Esophagus squamous epithelium (tissue), 5 donors: ENCODE results near the gene GSC. TPM values are rescaled to one million over a fixed set of nuclear protein-coding genes. Genes with fewer than 3 reads are reported as not detected.
"Not testable (repeated sequence)": the region's sequence is repeated elsewhere in the genome, so short reads cannot be mapped to it uniquely, and the experiment has no call there.

Experiments
- DNase-seq: peaks from one replicate; lab custom pipeline; 2025; lab: John Stamatoyannopoulos, UW
- H3K27ac ChIP-seq, 4 donors: fragments of 200-600 bp; sonication (generic); one replicate each; pipeline ENCODE4 v1.5.1; 2016 to 2019; ENCODE audit warnings: mild to moderate bottlenecking in 1 of 4
- H3K27me3 ChIP-seq, 4 donors: fragments of 200-600 bp; sonication (generic); 1 replicate in 3 of 4; 2 replicates in 1 of 4; pipeline versions ENCODE4 v1.5.1 to v1.6.0; 2017 to 2021; ENCODE audit warnings: antibody characterized with exemption in 1 of 4
- H3K36me3 ChIP-seq, 3 donors: fragments of 200-600 bp; sonication (generic); one replicate each; pipeline ENCODE4 v1.5.1; 2016 to 2019
- H3K4me1 ChIP-seq, 3 donors: fragments of 200-600 bp; sonication (generic); one replicate each; pipeline ENCODE4 v1.5.1; 2017 to 2019
- H3K4me3 ChIP-seq, 4 donors: fragments of 200-600 bp; sonication (generic); 1 replicate in 3 of 4; 2 replicates in 1 of 4; pipeline ENCODE4 v1.5.1; 2016 to 2019; ENCODE audit warnings: mild to moderate bottlenecking in 2 of 4, moderate library complexity in 1 of 4
- H3K9me3 ChIP-seq, 3 donors: fragments of 200-600 bp; sonication (generic); one replicate each; pipeline ENCODE4 v1.5.1; 2016 to 2019
- POLR2A ChIP-seq, 4 donors: fragments of 450-650 bp; IDR thresholded peaks; one replicate each; pipeline ENCODE4 v1.6.1; 2017; ENCODE audit warnings: antibody characterized with exemption in 4 of 4, mild to moderate bottlenecking in 4 of 4, moderate library complexity in 3 of 4
- WGBS, 2 donors: methylation state at CpG; one replicate each; pipeline ENCODE4 v1.1.5; 2018; 5-methylcytosine and 5-hydroxymethylcytosine counted together
- intact Hi-C: fragments of 100-400 bp; cut with DNase I; formaldehyde crosslinking; loops from one replicate; pipeline ENCODE4 v1.15.0; 2022
- total RNA-seq, 4 donors: library from RNA; depleted of rRNA; stranded (reverse); fragments of >200 nt; gene quantifications; one replicate each; pipeline ENCODE4 v1.1.0, GENCODE V29; 2016
- TF ChIP-seq, protein P1 (sequence below), 6 experiments: fragments of 450-650 bp in 4 of 6; fragments of 200-600 bp in 2 of 6; sonication (generic) in 2 of 6; IDR thresholded peaks; one replicate each; pipeline ENCODE4 v1.5.1; 2016 to 2019; ENCODE audit warnings: antibody characterized with exemption in 6 of 6, mild to moderate bottlenecking in 4 of 6, moderate library complexity in 4 of 6
- donor health status: DM: yes; HTN: yes; CAD: no.

Gene GSC
- under 1 TPM in 1 of 4 donors, not detected in 3; 0.38 TPM for total RNA-seq

- peak within 1 kb of the TSS; percentile 27 to 73 (median 50) for H3K4me3 ChIP-seq
- H3K4me1 ChIP-seq: peaks cover 21 to 47% (median 23%) of the 10 kb centered on the region in 3 donors
- no peaks in the 10 kb centered on the region for H3K36me3 ChIP-seq
- no peak within 1 kb of the TSS for H3K27ac ChIP-seq
- no peak for DNase-seq
- 1 to 13% methylated on average over 21 to 27 of the region's 96 CpGs for WGBS, 2 donors
- intact Hi-C loops: no loop called here
- no peaks in the 10 kb centered on the region for H3K9me3 ChIP-seq
- TF ChIP-seq, protein P1, sequence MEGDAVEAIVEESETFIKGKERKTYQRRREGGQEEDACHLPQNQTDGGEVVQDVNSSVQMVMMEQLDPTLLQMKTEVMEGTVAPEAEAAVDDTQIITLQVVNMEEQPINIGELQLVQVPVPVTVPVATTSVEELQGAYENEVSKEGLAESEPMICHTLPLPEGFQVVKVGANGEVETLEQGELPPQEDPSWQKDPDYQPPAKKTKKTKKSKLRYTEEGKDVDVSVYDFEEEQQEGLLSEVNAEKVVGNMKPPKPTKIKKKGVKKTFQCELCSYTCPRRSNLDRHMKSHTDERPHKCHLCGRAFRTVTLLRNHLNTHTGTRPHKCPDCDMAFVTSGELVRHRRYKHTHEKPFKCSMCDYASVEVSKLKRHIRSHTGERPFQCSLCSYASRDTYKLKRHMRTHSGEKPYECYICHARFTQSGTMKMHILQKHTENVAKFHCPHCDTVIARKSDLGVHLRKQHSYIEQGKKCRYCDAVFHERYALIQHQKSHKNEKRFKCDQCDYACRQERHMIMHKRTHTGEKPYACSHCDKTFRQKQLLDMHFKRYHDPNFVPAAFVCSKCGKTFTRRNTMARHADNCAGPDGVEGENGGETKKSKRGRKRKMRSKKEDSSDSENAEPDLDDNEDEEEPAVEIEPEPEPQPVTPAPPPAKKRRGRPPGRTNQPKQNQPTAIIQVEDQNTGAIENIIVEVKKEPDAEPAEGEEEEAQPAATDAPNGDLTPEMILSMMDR (IDR thresholded peaks at IDR 0.05): no peak
- no peak for TF ChIP-seq POLR2A (IDR thresholded peaks at IDR 0.05)
- peaks cover 29 to 100% (median 56%) of the 10 kb centered on the region in 4 donors for H3K27me3 ChIP-seq
Measured at GRCh38 chr14:94769391-94770250, at the start of gene GSC. GSC (minus strand) TSS chr14:94770113; CDS start chr14:94770015, 98 bp downstream.

GRCh38 chr14:94819531-94819930, 49.6 kb upstream of the GSC start:
- no peak for DNase-seq
- intact Hi-C loops: no loop called here
- H3K4me1 ChIP-seq: no peaks in the 10 kb centered on the region
- 59 to 88% methylated on average over 1 to 3 of the region's 3 CpGs for WGBS, 2 donors
- H3K36me3 ChIP-seq: no peaks in the 10 kb centered on the region
- no peak for TF ChIP-seq POLR2A (IDR thresholded peaks at IDR 0.05)
- TF ChIP-seq, protein P1 (IDR thresholded peaks at IDR 0.05): no peak
- peaks cover 0 to 9% (median 0%) of the 10 kb centered on the region in 4 donors for H3K27me3 ChIP-seq
- no peak overlapping the region for H3K27ac ChIP-seq
- H3K9me3 ChIP-seq: peaks cover 0 to 2% (median 0%) of the 10 kb centered on the region in 3 donors
- no peak overlapping the region for H3K4me3 ChIP-seq

DNA sequence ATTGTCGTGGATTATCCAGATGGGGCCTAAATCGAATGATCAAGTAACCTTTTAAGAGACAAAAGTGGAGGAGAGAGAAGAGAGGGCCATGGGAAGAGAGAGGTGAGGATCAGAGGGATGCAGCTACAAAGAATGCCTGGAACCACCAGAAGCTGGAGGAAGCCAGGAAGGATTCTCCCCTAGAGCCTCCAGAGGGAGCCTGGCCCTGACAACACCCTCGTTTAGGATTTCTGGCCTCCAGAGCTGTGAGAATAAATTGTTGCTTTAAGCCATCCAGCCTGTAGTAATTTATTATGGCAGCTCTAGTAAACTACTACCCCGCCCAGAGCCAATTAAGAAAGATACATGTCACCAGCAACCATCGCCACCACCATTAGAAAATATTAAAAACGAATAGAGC, 46.2 kb upstream of the GSC start:
- H3K4me1 ChIP-seq: no peaks in the 10 kb centered on the region
- DNase-seq: no peak
- H3K27ac ChIP-seq: no peak overlapping the region
- no peak for TF ChIP-seq POLR2A (IDR thresholded peaks at IDR 0.05)
- TF ChIP-seq, protein P1 (IDR thresholded peaks at IDR 0.05): no peak
- WGBS, 2 donors: 34 to 38% methylated on average over 5 to 6 of the region's 6 CpGs
- H3K36me3 ChIP-seq: no peaks in the 10 kb centered on the region
- H3K4me3 ChIP-seq: no peak overlapping the region
- peaks cover 0 to 12% (median 0%) of the 10 kb centered on the region in 4 donors for H3K27me3 ChIP-seq
- intact Hi-C loops: no loop called here
- H3K9me3 ChIP-seq: no peaks in the 10 kb centered on the region

DNA sequence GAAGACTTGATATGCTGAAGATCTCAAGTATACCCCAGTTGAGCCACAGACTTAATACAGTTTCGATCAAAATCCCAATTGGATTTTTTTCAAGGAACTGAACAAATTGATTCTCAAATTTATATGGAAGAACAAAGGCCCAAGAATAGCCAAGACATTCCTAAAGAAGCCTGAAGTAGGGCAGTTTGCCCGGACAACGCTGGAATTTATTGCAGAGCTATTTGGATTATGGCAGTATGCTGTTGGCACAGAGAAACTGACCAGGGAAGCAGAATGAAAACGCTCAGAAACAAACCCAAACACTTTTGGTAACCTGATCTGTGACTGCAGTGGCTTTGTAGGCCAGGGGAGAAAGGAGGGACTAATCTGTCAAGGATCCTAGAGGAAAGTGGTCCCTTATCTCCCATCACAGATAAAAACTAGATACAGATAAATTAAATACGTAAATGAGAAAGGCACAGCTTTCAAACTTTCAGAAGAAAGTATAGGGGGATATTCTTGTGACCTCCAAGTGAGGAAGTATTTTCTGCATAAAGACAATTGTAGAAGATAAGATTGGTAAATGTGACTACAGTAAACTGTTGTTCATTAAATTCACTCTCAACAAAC, 35.9 kb upstream of the GSC start:
- intact Hi-C loops: no loop called here
- H3K4me1 ChIP-seq: no peaks in the 10 kb centered on the region
- DNase-seq: no peak
- no peaks in the 10 kb centered on the region for H3K9me3 ChIP-seq
- H3K36me3 ChIP-seq: no peaks in the 10 kb centered on the region
- peaks cover 0 to 8% (median 0%) of the 10 kb centered on the region in 4 donors for H3K27me3 ChIP-seq
- no peak for TF ChIP-seq POLR2A (IDR thresholded peaks at IDR 0.05)
- TF ChIP-seq, protein P1 (IDR thresholded peaks at IDR 0.05): no peak
- no peak overlapping the region for H3K4me3 ChIP-seq
- no peak overlapping the region for H3K27ac ChIP-seq
- WGBS, 2 donors: 29 to 33% methylated on average over 5 of the region's 5 CpGs

DNA sequence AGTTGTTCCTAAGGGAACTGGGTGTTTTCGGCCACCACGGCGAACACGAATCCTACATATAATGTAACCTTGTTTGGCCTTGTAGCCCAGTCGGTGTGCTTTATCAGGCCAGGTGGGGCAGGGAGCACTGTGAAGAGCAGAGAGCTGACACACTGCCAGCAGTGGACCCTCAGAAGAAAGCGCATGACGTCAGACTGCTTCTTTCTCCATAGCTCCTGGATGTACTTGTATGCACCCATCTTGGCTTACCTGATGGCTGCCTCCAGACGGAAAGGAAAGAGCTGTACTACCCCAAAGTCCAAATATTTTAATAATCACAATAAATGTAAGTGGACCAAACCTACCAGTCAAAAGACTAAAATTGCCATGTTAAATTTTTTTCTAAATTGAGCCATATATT, 31.3 kb upstream of the GSC start:
- Histone ChIP-seq H3K4me3 (no peak overlapping the region), H3K27ac (no peak overlapping the region), H3K9me3 (no peaks in the 10 kb centered on the region), H3K27me3 (no peaks in the 10 kb centered on the region), H3K36me3 (no peaks in the 10 kb centered on the region), H3K4me1 (no peaks in the 10 kb centered on the region)
- no peak for DNase-seq
- TF ChIP-seq, protein P1 (IDR thresholded peaks at IDR 0.05): no peak
- TF ChIP-seq POLR2A (IDR thresholded peaks at IDR 0.05): no peak
- intact Hi-C loops: no loop called here
- WGBS, 2 donors: 87 to 90% methylated on average over 8 of the region's 8 CpGs

DNA sequence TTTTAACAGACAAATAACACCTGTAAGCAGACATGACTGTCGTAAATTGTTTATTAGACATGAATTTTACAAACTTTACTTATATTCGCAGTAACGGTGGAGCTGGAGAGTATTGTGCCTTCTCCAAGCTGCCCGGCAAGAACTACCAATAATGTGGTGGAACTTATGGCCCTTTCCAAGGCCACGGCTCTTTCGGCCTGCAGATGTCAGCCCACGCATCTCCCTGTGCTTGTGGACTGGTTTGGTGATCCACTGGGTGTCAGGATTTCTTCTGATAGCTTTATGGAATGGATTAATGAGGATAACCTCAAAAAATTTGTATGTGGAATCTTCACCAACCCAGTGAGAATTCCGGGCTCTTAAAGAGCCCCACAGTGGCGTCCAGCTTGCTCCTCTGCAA, 30.9 kb upstream of the GSC start:
- 63 to 68% methylated on average over 6 to 8 of the region's 9 CpGs for WGBS, 2 donors
- H3K36me3 ChIP-seq, DNase-seq, intact Hi-C loops, H3K4me1 ChIP-seq, H3K27me3 ChIP-seq, H3K9me3 ChIP-seq, H3K27ac ChIP-seq, H3K4me3 ChIP-seq: not testable (repeated sequence)
